NCI-H748 (cell line): ENCODE results near the gene CAPZB.

Experiments
- DNase-seq: peaks from one replicate; lab custom pipeline; 2025; ENCODE audit not compliant: unreplicated experiment; lab: John Stamatoyannopoulos, UW

Gene CAPZB

GRCh38 chr1:19430121-19431068 lies 54.9 kb downstream of the CAPZB start:
- DNase-seq: no peak

DNA sequence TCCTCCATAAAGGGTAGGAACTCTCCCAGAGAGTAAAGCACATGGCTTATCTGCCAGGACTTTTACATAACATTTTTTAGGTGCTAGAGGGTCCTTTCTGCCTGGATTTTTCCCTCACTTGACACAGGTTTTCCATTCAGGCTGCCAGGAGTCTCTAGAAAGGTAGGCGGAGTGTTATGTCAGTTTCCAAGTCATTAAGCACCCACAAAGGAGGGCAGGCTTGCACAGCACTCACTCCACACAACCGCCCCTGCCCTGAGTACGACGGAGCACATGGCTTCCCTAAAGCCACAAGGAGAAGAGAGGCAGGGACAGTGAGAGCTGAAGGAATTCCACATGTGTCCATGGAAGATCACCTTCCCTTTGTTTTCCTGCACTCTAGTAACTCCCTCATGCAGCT lies 55.7 kb downstream of the CAPZB start:
- no peak for DNase-seq

DNA sequence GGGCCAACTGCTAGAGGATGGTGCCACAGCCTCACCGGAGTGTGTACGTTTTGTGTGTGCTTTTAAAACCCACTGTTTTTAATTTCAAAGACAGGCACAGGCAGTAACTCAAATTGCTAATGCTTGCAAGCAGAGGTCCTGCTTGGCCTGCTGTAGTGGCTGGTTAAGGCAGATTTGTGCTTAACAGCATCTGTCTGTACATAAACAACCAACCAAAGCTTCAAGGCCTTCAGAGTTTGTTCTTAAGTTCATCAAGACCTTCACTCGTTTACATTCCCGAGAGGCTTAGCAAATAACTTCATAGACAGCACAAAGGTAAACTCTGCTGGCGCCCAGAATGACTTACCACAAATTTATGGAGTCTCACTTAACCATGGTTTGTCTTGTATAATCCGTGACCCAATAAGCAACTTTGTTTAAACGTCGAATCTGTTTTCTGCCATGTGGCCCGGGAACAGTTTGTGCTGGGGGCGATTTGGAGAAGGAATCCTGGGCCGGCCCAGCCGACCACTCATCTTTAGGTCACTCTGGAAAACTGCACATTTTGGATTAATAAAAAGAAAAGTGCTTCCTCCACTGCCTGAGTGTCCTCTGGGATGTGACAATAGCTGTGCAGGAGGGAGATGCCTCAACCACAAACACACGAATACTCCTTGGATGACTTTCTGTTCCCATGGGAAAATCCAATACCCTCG lies 58.1 kb downstream of the CAPZB start:
- DNase-seq: no peak

DNA sequence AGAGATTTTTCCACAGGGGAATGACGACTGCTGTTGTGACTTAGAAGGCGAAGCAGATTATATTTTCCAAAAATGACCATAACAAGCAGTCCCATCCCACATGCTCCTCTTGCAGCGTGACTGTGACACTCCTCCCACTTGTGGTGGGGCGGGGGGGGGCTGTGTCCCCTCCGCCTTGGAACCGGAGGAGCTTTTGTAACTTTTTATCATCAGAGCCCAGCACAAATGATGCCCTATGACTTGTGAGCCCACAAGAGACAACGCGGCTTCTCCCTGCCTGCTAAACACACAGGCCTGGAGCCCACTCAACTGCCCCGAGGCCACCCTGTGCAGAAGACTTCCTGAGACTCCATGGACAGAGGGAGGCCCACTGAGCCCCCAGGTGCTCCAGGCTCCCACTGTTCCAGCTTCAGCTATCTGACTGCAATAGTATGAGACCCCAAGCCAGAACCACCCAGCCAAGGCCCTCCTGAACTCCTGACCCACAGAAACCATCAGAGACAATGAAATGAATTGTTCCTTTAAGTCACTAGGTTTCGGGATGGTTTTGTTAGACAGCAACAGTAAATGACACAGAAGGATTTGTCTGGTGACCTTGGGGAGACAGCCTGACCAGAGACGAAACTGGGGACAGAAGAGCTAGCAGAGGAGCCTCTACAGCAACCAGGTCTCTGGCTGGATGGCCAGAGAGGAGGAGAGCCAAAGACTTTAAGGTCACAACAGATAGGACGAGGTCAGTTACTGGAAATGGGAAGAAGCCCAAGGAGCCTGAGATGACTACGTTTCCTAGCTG lies 58.8 kb downstream of the CAPZB start:
- no peak for DNase-seq

DNA sequence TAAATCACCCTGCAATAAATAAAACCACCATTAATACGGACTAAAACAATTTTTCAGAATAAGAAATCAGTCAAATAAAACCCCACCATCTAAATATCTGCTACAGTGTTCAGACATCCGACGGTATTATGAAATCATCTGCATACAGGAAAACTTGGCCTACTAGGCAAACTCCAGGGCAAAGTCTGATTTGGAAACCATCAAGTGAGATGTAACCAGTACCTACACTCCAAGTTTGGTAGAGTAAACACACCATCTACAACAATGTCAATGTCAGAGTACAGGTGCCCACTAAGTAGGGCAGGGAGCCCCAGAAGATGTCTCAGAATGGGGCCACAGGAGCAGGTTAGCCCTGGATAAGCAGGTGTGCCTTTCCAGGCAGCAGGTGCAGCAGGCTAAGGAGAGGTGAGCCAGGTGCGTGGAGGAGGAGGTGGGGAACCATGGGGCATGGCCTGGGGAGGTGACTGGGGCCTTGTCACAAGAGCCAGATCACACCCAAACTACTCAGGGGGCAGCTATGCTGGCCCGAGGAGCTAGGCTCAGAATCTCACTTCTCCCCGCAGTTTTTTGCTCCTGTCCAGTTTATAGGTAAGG lies 59.6 kb downstream of the CAPZB start:
- DNase-seq: peak; percentile 30

GRCh38 chr1:19424651-19425570 lies 60.4 kb downstream of the CAPZB start:
- DNase-seq: peak; percentile 53

GRCh38 chr1:19423130-19423529 lies 62.2 kb downstream of the CAPZB start:
- DNase-seq: no peak

DNA sequence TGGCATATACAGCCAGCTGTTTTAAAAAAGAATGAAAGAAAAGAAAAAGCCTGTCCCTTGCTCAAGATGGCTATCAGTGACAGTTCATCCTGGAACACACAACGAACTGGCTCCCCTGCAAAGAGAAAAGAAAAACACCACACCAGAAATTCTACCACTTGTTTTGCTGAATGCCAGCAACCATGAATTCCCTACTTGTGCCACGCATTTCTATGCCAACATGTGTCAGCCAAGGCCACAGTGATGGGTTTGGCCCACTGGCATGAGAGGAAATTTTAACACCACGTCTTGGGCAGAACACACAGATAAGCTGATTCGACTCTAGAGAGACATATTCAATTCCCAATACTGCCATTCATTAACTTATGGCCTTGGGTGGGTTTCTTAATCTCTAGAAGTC lies 64.0 kb downstream of the CAPZB start:
- DNase-seq: no peak

GRCh38 chr1:19420606-19421005 lies 64.7 kb downstream of the CAPZB start:
- DNase-seq: no peak

- DNase-seq: no peak
Measured at GRCh38 chr1:19419691-19420090, 65.6 kb downstream of the CAPZB start.

- DNase-seq: no peak
Measured at GRCh38 chr1:19418503-19418971, 66.8 kb downstream of the CAPZB start.

- no peak for DNase-seq
Measured at GRCh38 chr1:19416921-19417470, 68.3 kb downstream of the CAPZB start.

GRCh38 chr1:19416145-19416544 lies 69.2 kb downstream of the CAPZB start:
- no peak for DNase-seq

- DNase-seq: no peak
Measured at GRCh38 chr1:19414515-19415121, 70.7 kb downstream of the CAPZB start.

DNA sequence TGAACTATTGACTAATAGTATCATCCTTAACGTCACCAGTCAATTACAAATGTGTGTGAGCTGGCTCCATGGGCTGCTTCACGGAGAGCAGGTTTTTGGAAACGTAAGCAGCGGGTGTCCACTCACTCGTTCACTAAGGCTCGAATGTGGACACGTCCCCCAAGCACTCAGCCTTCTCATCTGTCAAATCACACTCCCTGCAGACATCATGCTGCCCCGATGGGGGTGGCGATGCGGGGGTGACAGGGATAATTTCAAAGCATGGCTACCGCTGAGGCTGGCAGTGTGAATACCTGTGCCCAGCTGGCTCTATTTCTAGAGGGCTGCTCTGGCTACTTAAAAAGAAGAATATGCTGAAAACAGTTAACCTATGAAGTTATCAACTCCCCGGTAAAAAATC lies 71.3 kb downstream of the CAPZB start:
- DNase-seq: no peak

- DNase-seq: peak; percentile 59
Measured at GRCh38 chr1:19412654-19413053, 72.7 kb downstream of the CAPZB start.

GRCh38 chr1:19411612-19412011 lies 73.7 kb downstream of the CAPZB start:
- DNase-seq: no peak

DNA sequence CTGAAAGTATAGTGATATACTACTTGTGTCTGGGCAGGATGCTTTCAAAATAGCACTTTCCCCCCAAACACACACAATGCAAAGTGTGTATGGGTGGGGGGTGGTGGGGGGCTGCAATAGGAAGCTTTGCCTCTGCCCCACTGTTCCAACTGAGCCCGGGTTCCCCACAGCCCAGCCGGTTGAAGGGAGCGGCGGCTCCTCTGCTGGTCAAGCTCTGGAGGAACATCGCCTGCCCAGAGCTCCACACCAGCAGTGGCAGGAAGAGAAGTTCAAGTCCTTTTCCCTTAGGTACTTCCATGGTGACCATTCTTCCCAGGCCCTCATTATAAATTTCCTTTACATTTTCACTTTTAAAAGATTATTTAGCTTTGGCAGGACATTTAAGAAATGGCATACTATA lies 74.9 kb downstream of the CAPZB start:
- DNase-seq: no peak
